Measurements from ENCODE around the gene CPT1B. TPM values are rescaled to one million over a fixed set of nuclear protein-coding genes. Genes with fewer than 3 reads are reported as not detected.

The CPT1B gene
- total and polyA plus RNA-seq, 10 of the 15 experiments (the other 5 are each of a cell fraction or from before 2014, with no cell fraction given), result 3.5 to 54.0 (median 21.7) TPM

GRCh38 chr22:50548040-50548920, 29.9 kb downstream of the CPT1B start (continued):
- TF ChIP-seq E4F1 (IDR thresholded peaks at IDR 0.05; ENCODE audit: borderline replicate concordance, partially characterized antibody) (no peak), IKZF1 (conservative IDR thresholded peaks at IDR 0.05) (peak; percentile 23; the same call in 1 of the 2 replicates), BHLHE40 (IDR thresholded peaks at IDR 0.05; ENCODE audit: borderline replicate concordance in 1 of 2, low read depth in 2 of 2, low read length in 1 of 2) (0 out of 4 replicates have a peak, but pooled peaks of 1 of the 2 experiments have one; percentile 53), NFYB (IDR thresholded peaks at IDR 0.05; ENCODE audit: insufficient read depth, low read depth, low read length) (no peak), RAD21 (IDR thresholded peaks at IDR 0.05; ENCODE audit: insufficient read depth, low read depth, low read length) (no peak), SIN3A (IDR thresholded peaks at IDR 0.05; ENCODE audit: low read depth, low read length) (no peak), SPI1 (IDR thresholded peaks at IDR 0.05; ENCODE audit: borderline replicate concordance, insufficient read depth, low read depth, low read length) (no peak), MAX (IDR thresholded peaks at IDR 0.05; ENCODE audit: low read depth, low read length) (peak; percentile 39; the same call in 1 of the 2 replicates)
- TF ChIP-seq, protein P1, sequence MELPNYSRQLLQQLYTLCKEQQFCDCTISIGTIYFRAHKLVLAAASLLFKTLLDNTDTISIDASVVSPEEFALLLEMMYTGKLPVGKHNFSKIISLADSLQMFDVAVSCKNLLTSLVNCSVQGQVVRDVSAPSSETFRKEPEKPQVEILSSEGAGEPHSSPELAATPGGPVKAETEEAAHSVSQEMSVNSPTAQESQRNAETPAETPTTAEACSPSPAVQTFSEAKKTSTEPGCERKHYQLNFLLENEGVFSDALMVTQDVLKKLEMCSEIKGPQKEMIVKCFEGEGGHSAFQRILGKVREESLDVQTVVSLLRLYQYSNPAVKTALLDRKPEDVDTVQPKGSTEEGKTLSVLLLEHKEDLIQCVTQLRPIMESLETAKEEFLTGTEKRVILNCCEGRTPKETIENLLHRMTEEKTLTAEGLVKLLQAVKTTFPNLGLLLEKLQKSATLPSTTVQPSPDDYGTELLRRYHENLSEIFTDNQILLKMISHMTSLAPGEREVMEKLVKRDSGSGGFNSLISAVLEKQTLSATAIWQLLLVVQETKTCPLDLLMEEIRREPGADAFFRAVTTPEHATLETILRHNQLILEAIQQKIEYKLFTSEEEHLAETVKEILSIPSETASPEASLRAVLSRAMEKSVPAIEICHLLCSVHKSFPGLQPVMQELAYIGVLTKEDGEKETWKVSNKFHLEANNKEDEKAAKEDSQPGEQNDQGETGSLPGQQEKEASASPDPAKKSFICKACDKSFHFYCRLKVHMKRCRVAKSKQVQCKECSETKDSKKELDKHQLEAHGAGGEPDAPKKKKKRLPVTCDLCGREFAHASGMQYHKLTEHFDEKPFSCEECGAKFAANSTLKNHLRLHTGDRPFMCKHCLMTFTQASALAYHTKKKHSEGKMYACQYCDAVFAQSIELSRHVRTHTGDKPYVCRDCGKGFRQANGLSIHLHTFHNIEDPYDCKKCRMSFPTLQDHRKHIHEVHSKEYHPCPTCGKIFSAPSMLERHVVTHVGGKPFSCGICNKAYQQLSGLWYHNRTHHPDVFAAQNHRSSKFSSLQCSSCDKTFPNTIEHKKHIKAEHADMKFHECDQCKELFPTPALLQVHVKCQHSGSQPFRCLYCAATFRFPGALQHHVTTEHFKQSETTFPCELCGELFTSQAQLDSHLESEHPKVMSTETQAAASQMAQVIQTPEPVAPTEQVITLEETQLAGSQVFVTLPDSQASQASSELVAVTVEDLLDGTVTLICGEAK (IDR thresholded peaks at IDR 0.05; ENCODE audit: borderline replicate concordance), result no peak
- TF ChIP-seq, protein P2, sequence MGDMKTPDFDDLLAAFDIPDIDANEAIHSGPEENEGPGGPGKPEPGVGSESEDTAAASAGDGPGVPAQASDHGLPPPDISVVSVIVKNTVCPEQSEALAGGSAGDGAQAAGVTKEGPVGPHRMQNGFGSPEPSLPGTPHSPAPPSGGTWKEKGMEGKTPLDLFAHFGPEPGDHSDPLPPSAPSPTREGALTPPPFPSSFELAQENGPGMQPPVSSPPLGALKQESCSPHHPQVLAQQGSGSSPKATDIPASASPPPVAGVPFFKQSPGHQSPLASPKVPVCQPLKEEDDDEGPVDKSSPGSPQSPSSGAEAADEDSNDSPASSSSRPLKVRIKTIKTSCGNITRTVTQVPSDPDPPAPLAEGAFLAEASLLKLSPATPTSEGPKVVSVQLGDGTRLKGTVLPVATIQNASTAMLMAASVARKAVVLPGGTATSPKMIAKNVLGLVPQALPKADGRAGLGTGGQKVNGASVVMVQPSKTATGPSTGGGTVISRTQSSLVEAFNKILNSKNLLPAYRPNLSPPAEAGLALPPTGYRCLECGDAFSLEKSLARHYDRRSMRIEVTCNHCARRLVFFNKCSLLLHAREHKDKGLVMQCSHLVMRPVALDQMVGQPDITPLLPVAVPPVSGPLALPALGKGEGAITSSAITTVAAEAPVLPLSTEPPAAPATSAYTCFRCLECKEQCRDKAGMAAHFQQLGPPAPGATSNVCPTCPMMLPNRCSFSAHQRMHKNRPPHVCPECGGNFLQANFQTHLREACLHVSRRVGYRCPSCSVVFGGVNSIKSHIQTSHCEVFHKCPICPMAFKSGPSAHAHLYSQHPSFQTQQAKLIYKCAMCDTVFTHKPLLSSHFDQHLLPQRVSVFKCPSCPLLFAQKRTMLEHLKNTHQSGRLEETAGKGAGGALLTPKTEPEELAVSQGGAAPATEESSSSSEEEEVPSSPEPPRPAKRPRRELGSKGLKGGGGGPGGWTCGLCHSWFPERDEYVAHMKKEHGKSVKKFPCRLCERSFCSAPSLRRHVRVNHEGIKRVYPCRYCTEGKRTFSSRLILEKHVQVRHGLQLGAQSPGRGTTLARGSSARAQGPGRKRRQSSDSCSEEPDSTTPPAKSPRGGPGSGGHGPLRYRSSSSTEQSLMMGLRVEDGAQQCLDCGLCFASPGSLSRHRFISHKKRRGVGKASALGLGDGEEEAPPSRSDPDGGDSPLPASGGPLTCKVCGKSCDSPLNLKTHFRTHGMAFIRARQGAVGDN (IDR thresholded peaks at IDR 0.05), result peak; percentile 73; the same call in 1 of the 2 replicates
- TF ChIP-seq, protein P3, sequence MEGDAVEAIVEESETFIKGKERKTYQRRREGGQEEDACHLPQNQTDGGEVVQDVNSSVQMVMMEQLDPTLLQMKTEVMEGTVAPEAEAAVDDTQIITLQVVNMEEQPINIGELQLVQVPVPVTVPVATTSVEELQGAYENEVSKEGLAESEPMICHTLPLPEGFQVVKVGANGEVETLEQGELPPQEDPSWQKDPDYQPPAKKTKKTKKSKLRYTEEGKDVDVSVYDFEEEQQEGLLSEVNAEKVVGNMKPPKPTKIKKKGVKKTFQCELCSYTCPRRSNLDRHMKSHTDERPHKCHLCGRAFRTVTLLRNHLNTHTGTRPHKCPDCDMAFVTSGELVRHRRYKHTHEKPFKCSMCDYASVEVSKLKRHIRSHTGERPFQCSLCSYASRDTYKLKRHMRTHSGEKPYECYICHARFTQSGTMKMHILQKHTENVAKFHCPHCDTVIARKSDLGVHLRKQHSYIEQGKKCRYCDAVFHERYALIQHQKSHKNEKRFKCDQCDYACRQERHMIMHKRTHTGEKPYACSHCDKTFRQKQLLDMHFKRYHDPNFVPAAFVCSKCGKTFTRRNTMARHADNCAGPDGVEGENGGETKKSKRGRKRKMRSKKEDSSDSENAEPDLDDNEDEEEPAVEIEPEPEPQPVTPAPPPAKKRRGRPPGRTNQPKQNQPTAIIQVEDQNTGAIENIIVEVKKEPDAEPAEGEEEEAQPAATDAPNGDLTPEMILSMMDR (IDR thresholded peaks at IDR 0.05 in 2 of 3, conservative IDR thresholded peaks at IDR 0.05 in 1 of 3; ENCODE audit: control insufficient read depth in 2 of 3, extremely low read depth in 1 of 3, insufficient read depth in 1 of 3, low read depth in 3 of 3, low read length in 3 of 3), result peak in 2 of 3 experiments; percentile 11 to 14; a peak in 3 of 6 replicates
